HG03457 (cell line): Measurements from ENCODE around the gene MTUS2.
"Not testable (repeated sequence)": the region's sequence is repeated elsewhere in the genome, so short reads cannot be mapped to it uniquely, and the experiment has no call there.

ENCODE experiments used
- ATAC-seq: cut with Tn5 transposase; IDR thresholded peaks from one replicate; pipeline ENCODE4 v1.9.1; 2021; ENCODE audit warnings: moderate number of reproducible peaks; ENCODE audit not compliant: unreplicated experiment

The MTUS2 gene

GRCh38 chr13:29294821-29295220, 474.7 kb downstream of the MTUS2 start:
- ATAC-seq, result no peak

- no peak for ATAC-seq
These were observed 480.9 kb downstream of the MTUS2 start for GRCh38 chr13:29301027-29301426.

GRCh38 chr13:29304148-29304547, 484.0 kb downstream of the MTUS2 start:
- no peak for ATAC-seq

DNA sequence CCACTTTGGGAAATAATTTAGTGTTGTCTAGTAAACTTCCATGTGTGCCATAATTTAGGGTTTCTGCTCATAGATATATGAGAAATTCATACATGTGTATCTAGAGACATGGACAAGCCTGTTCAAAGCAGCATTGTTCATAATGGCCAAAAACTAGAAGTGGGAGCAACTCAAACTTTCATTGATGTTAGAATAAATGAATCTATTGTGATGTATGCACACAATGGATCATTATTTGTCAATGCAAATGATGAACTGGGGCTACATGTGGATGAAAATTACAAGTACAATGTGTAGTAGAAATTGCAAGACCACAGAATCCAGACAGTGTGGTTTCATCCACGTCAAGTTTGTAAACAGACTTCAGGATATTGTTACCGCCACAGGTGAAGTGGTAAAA, 490.7 kb downstream of the MTUS2 start:
- no peak for ATAC-seq

GRCh38 chr13:29315847-29316246, 495.7 kb downstream of the MTUS2 start:
- ATAC-seq, result no peak

DNA sequence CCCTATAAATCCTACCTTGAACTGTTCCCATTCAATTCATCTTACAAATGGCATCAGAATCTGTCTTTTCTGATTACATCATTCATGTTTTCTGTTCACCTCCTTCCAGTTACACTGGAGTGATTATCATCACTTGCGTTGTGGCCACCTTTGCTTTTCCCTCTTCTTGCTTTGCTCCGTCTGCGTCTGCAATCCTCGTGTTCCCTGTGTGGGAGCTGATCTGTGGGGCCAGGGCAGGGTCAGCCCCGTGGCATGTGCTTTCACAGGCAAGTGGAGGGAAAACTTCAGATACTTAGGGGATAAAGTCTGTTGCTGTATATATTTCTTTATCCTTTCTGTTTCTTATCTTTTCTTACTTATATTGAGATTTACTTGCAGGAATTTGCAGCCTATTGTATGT, 497.7 kb downstream of the MTUS2 start:
- no peak for ATAC-seq

- no peak for ATAC-seq
These were observed 498.6 kb downstream of the MTUS2 start for GRCh38 chr13:29318741-29319140.

- no peak for ATAC-seq
These were observed 499.3 kb downstream of the MTUS2 start for GRCh38 chr13:29319451-29319850.

GRCh38 chr13:29323954-29324353, 503.8 kb downstream of the MTUS2 start:
- ATAC-seq, result no peak

GRCh38 chr13:29324601-29325000, 504.5 kb downstream of the MTUS2 start:
- no peak for ATAC-seq

- ATAC-seq, result no peak
These were observed 508.4 kb downstream of the MTUS2 start for GRCh38 chr13:29328501-29328900.

DNA sequence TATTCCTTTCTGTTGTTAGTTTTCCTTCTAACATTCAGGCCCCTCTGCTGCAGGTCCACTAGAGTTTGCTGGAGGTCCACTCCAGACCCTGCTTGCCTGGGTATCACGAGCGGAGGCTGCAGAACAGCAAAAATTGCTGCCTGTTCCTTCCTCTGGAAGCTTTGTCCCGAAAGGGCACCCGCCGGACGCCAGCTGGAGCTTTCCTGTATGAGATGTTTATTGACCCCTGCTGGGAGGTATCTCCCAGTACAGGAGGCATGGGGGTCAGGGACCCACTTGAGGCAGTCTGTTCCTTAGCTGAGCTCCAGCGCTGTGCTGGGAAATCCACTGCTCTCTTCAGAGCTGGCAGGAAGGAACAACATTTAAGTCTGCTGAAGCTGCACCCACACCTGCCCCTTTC, 516.2 kb downstream of the MTUS2 start:
- ATAC-seq, result no peak

DNA sequence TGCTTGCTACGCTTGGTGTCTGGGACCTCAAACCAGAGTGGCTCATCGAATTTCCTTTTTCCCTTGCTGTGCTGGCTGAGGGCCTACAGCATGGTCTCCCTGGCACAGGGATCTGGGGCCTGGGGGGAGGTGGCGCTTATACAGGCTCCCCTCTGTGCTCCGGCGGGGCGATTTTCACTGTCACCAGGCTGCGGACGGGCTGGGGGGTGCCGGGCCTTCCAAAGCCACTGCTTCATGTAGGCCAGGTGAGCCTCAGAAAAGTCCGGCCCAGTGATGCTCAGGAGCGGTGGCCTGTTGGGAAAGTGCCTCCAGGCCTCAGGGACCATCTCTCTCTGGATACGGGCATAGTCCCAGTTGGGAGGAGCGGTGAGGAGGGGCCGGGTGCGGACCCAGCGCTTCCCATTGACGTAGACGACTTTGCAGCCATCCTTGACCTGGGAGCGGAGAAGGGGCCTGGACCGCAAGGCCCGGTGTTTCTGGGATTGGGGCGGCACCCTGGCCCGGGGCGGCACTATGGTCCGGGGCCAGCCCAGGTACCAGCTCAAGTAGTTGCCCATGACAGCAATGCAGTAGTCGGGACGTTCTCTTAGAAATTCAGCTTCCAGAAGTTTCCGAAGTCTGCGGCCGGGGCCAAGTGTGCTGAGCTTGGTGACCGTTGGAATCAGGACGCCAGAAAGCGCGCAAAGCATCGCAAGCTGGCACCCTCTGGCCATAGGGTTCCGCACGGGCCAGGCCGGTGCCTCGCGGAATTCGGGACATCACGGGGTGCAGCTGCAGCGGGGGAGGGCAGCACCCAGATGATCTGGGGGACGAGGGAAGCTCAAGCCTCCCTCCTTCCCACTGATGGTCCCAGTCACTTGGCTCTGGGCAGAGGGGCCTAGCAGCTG, 519.5 kb downstream of the MTUS2 start:
- no peak for ATAC-seq

DNA sequence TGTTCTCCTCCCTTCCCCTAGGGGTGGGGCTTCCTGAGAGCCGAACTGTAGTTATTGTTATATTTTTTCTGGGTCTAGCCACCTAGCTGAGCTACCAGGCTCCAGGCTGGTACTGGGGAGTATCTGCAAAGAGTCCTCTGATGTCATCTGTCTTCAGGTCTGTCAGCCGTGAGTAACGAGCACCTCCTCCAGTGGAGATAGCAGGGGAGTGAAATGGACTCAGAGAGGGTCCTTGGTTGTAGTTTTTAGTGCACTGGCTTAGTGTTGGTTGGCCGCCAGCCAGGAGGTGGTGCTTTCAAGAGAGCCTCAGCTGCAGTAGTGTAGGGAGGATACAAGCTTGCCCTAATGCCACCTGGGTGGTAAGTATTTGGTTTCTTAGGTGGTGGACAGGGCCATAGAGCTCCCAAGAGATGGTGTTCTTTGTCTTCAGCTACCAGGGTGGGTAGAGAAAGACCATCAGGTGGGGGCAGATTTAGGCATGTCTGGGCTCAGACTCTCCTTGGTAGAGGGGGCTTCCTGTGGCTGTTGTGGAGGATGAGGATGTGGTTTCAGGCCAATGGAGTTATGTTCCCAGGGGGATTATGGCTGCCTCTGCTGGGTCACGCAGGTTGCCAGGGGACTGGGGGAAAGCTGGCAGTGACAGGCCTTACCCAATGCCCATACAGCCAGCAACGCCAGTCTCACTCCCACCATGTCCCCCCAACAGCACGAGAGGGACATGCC, 525.9 kb downstream of the MTUS2 start:
- not testable (repeated sequence) for ATAC-seq

GRCh38 chr13:29355029-29355428, 534.9 kb downstream of the MTUS2 start:
- ATAC-seq, result no peak

DNA sequence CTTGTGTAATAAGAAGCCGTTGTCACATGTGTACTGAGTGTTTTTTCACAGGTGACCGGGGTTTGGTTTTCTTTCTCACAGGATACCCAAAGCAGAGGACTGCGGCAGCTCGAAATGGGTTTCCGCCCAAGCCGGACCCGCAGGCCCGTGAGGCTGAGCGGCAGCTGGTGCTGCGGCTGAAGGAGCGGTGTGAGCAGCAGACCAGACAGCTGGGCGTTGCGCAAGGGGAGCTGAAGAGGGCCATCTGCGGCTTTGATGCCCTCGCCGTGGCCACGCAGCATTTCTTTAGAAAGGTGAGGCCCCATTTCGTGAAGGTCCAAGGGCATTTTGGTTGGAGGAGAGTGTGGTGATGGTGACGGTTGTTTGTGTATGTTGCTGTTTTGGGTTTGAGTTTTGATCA, 539.0 kb downstream of the MTUS2 start:
- no peak for ATAC-seq

GRCh38 chr13:29361716-29362115, 541.6 kb downstream of the MTUS2 start:
- ATAC-seq, result no peak

GRCh38 chr13:29362849-29363604, 542.9 kb downstream of the MTUS2 start:
- no peak for ATAC-seq

GRCh38 chr13:29369060-29369743, 549.1 kb downstream of the MTUS2 start:
- ATAC-seq, result no peak

GRCh38 chr13:29379281-29379680, 559.1 kb downstream of the MTUS2 start:
- ATAC-seq, result no peak

DNA sequence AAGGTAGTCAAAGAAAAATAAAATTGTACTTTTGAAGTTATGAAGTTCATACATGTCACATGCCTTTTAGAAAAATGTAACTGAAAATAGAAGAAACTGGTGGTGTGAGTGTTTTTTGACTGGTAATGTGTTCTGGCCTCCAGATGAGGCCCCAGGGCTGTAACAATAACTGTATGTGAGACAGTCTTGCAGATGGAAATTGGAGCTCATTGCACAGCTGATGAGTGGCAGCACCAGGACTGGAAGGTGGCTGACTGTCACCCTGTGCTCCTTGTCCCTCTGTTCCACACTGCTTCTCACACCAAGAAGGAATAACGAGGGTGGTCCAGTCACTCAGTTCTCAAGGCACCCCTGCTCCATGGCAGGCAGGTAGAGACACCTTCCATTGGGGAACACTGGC, 559.7 kb downstream of the MTUS2 start:
- no peak for ATAC-seq
